ENCODE data around the gene POLR2C. TPM values are rescaled to one million over a fixed set of nuclear protein-coding genes. Genes with fewer than 3 reads are reported as not detected.

POLR2C gene
- total RNA-seq, 1 donor from 2014 or later = 34.1 TPM

DNA sequence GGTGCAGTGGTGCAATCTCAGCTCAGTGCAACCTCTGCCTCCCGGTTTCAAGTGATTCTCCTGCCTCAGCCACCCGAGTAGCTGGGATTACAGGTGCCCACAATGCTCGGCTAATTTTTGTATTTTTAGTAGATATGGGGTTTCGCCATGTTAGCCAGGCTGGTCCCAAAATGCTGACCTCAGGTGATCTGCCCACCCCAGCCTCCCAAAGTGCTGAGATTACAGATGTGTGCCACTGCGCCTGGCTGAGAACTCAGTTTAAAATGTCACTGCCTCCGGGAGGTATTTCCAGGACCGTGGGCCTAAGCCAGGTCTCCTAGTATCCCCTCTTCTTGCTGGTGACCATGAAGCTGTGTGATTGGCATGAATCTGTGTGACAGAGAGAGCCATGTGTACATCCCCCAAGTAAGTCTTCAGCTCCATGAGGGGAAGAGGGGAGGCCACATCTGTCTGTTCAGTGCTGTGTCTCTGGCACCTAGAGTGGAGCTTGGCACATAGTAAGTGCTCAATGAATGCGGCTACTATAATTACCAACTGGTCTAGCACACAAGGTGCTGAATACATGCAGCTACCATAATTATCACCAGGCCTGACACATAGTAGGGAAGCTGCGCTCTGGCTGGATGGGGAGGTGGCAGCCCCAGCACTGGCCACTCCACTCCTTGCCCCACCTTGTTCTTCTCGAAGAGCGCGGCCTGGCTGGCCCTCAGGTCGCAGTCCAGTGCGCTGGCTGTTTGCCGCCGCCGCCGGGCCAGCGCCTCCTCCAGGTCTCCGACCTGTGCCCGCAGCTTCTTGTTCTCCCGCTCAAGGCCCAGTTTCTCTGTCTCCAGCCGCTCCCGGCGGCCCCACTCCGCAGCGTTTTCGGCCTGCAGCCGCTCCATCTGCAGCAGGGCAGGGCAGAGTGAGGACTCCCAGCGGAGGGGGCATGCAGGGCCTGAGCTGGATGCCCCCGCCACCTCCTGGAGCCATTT is 55.2 kb downstream of the POLR2C start:
- no peak for DNase-seq (ENCODE audit: low spot score)
- no peak for ATAC-seq

DNA sequence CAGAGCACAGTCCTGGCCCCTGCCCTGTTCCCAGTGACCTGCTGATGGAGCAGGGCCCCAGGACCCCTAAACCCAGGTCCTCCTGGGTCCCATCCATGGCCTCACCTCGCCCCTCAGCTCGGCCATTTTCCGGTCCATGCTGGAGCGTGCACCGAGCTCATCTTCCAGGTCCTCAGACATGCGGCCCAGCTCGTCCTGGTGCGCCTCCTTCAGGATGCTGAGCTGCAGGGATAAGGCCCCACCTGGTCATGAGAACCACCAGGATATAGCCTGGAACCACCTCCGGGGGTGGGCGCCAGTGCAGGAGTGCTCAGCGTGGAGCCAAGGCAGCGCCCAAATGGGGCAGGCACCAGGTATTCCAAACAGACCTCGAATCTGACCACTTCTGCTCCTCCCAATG is 56.0 kb downstream of the POLR2C start:
- DNase-seq (ENCODE audit: low spot score) (no peak), ATAC-seq (no peak)

DNA sequence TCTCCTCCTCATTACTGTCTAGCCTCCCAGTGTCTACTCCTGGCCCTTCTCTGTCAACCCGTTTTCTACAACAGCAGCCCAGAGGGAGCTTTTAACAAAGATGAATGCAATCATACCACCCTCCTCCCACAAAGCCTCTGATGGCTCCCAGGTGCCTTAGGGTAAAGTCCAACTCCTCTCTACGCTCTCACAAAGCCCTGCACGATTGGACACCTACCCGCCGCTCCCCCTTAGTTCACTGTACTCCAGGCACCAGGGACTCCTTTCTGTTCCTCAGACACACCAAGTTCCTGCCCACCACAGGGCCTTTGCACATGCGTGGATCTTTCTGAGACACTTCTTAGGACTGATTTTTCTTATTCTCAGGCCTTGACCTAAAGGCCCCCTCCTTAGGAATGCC is 56.4 kb downstream of the POLR2C start:
- DNase-seq (ENCODE audit: low spot score) = no peak
- ATAC-seq = peak; percentile 17

DNA sequence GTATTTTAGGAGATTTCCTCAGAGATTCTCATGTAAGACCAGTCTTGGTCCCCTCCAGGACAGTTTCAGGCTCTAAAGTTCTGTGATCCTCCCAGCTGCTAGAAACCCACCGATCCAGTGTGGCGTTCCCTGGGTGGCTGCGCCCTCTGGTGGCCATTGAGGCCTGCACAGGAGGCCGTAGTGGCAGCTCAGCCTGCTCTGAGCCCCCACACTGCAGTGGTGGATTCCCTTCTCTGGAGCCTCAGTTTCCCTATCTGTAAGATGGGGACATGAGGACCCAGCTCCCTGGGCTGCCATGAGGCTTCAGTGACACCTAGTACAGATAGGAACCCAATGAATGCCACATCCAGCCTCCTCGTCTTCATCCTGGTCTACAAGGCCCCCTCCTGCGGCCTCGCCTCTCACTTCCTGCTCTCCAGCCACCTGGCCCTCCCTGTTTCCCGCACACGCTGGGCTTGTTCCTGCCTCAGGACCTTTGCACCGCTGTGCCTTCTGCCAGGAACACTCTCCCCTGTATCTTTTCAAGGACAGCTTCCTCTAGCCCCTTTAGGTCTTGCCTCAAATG is 57.4 kb downstream of the POLR2C start:
- ATAC-seq (peak; percentile 93), DNase-seq (ENCODE audit: low spot score) (peak; percentile 79)

Other genes with a start within 250 kb of the POLR2C start
- 17.1 TPM for gene ARL2BP, start 217.4 kb upstream of the POLR2C start, total RNA-seq
- 7.5 TPM for gene PLLP, start 178.0 kb upstream of the POLR2C start, total RNA-seq
- 0.40 TPM for gene CCL22, start 103.9 kb upstream of the POLR2C start, total RNA-seq
- gene CX3CL1, start 90.2 kb upstream of the POLR2C start, total RNA-seq = 13.8 TPM
- not detected for gene CCL17, start 57.9 kb upstream of the POLR2C start, total RNA-seq
- gene CIAPIN1, start 15.3 kb upstream of the POLR2C start, total RNA-seq = 21.3 TPM
- gene COQ9, start 15.2 kb upstream of the POLR2C start, total RNA-seq = 64.5 TPM
- 43.9 TPM for gene DOK4, start 23.8 kb downstream of the POLR2C start, total RNA-seq
- gene CCDC102A, start 73.9 kb downstream of the POLR2C start, total RNA-seq = 0.83 TPM
- gene ADGRG5, start 80.0 kb downstream of the POLR2C start, total RNA-seq = 0.10 TPM
- gene ADGRG1, start 166.0 kb downstream of the POLR2C start, total RNA-seq = 5.1 TPM
- 0.43 TPM for gene ADGRG3, start 205.6 kb downstream of the POLR2C start, total RNA-seq
- gene DRC7, start 232.1 kb downstream of the POLR2C start, total RNA-seq = 0.50 TPM